Suprapubic skin (tissue), 4 donors: ENCODE results near the gene SYNE2. TPM values are rescaled to one million over a fixed set of nuclear protein-coding genes. Genes with fewer than 3 reads are reported as not detected.

Source experiments
- DNase-seq, 2 donors: peaks; one replicate each; pipeline ENCODE4 v3.0.0-alpha.2; 2019; ENCODE audit warnings: low spot score in 2 of 2
- H3K27ac ChIP-seq: fragments of 200-600 bp; sonication (generic); one replicate; pipeline ENCODE4 v1.5.1; 2019
- H3K27me3 ChIP-seq: fragments of 200-600 bp; sonication (generic); one replicate; pipeline ENCODE4 v1.5.1; 2019
- H3K36me3 ChIP-seq: fragments of 200-600 bp; sonication (generic); one replicate; pipeline ENCODE4 v1.5.1; 2019
- H3K4me1 ChIP-seq: fragments of 200-600 bp; sonication (generic); one replicate; pipeline ENCODE4 v1.5.1; 2019
- H3K4me3 ChIP-seq: fragments of 200-600 bp; sonication (generic); one replicate; pipeline ENCODE4 v1.5.1; 2019; ENCODE audit warnings: mild to moderate bottlenecking
- H3K9me3 ChIP-seq: fragments of 200-600 bp; sonication (generic); one replicate; pipeline ENCODE4 v1.5.1; 2019
- EP300 ChIP-seq: sonication (generic); formaldehyde crosslinking; IDR thresholded peaks from one replicate; pipeline ENCODE4 v1.6.1; 2017; ENCODE audit warnings: antibody characterized with exemption
- POLR2A ChIP-seq, 2 donors: fragments of 450-650 bp; IDR thresholded peaks; one replicate each; pipeline ENCODE4 v1.6.1; 2017; ENCODE audit warnings: antibody characterized with exemption in 2 of 2, mild to moderate bottlenecking in 2 of 2, moderate library complexity in 2 of 2
- POLR2AphosphoS5 ChIP-seq, 3 donors: sonication (generic); formaldehyde crosslinking; IDR thresholded peaks; one replicate each; pipeline ENCODE4 v1.6.1; 2017; ENCODE audit warnings: antibody characterized with exemption in 3 of 3
- WGBS: methylation state at CpG from one replicate; pipeline ENCODE4 v1.1.5; 2018; 5-methylcytosine and 5-hydroxymethylcytosine counted together
- total RNA-seq, 4 donors: library from RNA; depleted of rRNA; stranded (reverse); fragments of >200 nt; gene quantifications; one replicate each; pipeline ENCODE4 v1.1.0, GENCODE V29; 2016
- TF ChIP-seq, protein P1 (sequence below), 2 donors: fragments of 200-600 bp in 1 of 2; fragments of 450-650 bp in 1 of 2; sonication (generic) in 1 of 2; IDR thresholded peaks; one replicate each; pipeline ENCODE4 v1.5.1; 2016 to 2019; ENCODE audit warnings: antibody characterized with exemption in 2 of 2, mild to moderate bottlenecking in 1 of 2, moderate library complexity in 1 of 2

The SYNE2 gene
- total RNA-seq, 4 donors from 2014 or later = 234 to 658 (median 244) TPM

DNA sequence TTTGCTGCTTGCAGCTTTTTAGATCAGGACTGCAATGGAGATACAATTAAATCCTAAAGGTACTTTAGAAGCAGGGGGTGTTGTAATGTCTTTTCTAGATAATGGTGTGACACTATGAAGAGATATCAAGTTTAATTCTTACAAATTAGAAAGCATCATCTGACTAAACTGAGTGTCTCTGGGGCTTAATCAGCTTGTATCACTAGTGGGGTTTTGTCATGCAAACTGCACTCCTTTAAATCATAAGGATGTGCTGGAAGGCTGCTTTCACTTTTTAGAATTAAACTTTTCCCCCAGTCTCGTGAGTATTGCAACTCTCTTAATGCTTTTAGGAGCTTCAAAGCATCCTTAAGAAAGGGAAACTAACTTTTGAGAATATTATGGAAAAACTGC is 222.8 kb downstream of the SYNE2 start:
- H3K27ac ChIP-seq = no peak overlapping the region
- no peak for DNase-seq
- peaks cover 60% of the 10 kb centered on the region for H3K36me3 ChIP-seq
- H3K4me3 ChIP-seq = no peak overlapping the region
- no peaks in the 10 kb centered on the region for H3K27me3 ChIP-seq
- H3K4me1 ChIP-seq = no peaks in the 10 kb centered on the region
- WGBS = 76% methylated on average over 1 of the region's 1 CpG
- TF ChIP-seq, protein P1, sequence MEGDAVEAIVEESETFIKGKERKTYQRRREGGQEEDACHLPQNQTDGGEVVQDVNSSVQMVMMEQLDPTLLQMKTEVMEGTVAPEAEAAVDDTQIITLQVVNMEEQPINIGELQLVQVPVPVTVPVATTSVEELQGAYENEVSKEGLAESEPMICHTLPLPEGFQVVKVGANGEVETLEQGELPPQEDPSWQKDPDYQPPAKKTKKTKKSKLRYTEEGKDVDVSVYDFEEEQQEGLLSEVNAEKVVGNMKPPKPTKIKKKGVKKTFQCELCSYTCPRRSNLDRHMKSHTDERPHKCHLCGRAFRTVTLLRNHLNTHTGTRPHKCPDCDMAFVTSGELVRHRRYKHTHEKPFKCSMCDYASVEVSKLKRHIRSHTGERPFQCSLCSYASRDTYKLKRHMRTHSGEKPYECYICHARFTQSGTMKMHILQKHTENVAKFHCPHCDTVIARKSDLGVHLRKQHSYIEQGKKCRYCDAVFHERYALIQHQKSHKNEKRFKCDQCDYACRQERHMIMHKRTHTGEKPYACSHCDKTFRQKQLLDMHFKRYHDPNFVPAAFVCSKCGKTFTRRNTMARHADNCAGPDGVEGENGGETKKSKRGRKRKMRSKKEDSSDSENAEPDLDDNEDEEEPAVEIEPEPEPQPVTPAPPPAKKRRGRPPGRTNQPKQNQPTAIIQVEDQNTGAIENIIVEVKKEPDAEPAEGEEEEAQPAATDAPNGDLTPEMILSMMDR (IDR thresholded peaks at IDR 0.05) = no peak
- TF ChIP-seq EP300 = no peak
- TF ChIP-seq POLR2A (IDR thresholded peaks at IDR 0.05) = no peak
- TF ChIP-seq POLR2AphosphoS5 (IDR thresholded peaks at IDR 0.05) = no peak
- H3K9me3 ChIP-seq = no peaks in the 10 kb centered on the region

DNA sequence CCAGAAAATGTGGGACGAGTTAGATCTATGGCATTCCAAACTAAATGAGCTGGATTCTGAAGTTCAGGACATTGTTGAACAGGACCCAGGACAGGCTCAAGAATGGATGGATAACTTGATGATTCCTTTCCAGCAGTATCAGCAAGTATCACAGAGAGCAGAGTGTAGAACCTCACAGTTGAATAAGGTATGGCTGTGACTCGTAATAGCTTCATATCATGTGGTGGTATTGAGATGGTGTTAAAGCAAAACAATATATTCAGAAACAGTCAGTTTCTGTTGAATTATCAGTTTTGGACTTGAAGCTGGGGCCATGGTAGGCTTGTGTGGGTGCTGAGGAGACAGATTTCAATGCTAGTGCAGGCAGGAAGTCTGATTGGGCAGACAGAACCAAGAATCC is 227.6 kb downstream of the SYNE2 start:
- Histone ChIP-seq H3K36me3 (peaks cover 62% of the 10 kb centered on the region), H3K27me3 (no peaks in the 10 kb centered on the region), H3K27ac (no peak overlapping the region), H3K4me1 (no peaks in the 10 kb centered on the region), H3K4me3 (no peak overlapping the region), H3K9me3 (no peaks in the 10 kb centered on the region)
- WGBS = 98% methylated on average over 2 of the region's 2 CpGs
- TF ChIP-seq EP300 = no peak
- no peak for TF ChIP-seq POLR2A (IDR thresholded peaks at IDR 0.05)
- TF ChIP-seq POLR2AphosphoS5 (IDR thresholded peaks at IDR 0.05) = no peak
- TF ChIP-seq, protein P1 (IDR thresholded peaks at IDR 0.05) = no peak
- DNase-seq = no peak

DNA sequence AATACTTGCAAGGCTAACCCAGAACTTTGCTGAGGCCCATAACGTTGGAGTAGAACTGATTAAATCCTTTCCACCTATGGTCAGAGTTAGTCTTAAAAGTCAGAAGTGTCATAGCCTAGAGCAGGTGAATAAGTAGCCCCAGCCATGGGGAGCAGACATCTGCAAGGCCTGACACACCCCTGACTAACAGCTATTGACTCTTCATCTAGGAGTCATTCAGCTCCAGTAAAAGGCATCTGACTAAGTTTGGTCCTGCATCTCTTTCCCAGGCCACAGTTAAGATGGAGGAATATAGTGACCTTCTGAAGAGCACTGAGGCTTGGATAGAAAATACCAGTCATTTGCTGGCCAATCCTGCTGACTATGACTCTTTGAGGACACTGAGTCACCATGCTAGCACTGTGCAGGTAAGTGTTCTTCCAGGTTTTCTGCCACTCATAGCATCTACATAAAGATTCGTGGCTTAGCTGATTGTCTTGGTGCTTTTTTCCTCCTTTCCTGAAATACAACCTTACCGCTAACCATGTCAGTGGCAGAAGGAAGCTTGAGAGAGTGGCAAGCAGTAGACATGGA is 228.5 kb downstream of the SYNE2 start:
- H3K36me3 ChIP-seq = peaks cover 62% of the 10 kb centered on the region
- no peak overlapping the region for H3K4me3 ChIP-seq
- no peaks in the 10 kb centered on the region for H3K27me3 ChIP-seq
- TF ChIP-seq, protein P1 (IDR thresholded peaks at IDR 0.05) = no peak
- no peak overlapping the region for H3K27ac ChIP-seq
- 95% methylated on average over 3 of the region's 3 CpGs for WGBS
- H3K9me3 ChIP-seq = no peaks in the 10 kb centered on the region
- no peaks in the 10 kb centered on the region for H3K4me1 ChIP-seq
- DNase-seq = no peak

DNA sequence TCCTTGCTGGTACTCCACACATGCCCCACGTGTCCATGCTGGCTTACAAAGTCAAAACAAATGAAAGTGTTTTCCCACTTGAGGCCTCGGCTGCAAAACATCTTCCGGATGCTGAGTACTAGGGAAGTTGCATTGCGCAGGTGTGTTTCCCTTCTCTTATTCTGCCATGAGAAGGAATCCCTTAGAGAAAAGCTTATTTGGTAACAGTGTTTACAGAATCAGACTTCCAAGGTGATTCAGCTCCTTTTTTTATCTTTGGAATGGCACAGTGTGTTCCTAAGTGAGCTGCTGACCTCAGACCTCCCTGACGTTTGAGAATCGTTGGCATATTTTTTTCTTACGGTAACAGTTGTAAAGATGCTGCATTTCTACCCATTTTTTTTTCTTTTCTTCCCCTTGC is 230.0 kb downstream of the SYNE2 start:
- WGBS = 81% methylated on average over 7 of the region's 7 CpGs
- Histone ChIP-seq H3K9me3 (no peaks in the 10 kb centered on the region), H3K4me1 (no peaks in the 10 kb centered on the region), H3K27me3 (no peaks in the 10 kb centered on the region), H3K27ac (no peak overlapping the region), H3K36me3 (peaks cover 65% of the 10 kb centered on the region), H3K4me3 (no peak overlapping the region)
- no peak for DNase-seq
- peak; percentile 95 for TF ChIP-seq EP300
- TF ChIP-seq POLR2AphosphoS5 (IDR thresholded peaks at IDR 0.05) = no peak
- TF ChIP-seq, protein P1 (IDR thresholded peaks at IDR 0.05) = no peak

DNA sequence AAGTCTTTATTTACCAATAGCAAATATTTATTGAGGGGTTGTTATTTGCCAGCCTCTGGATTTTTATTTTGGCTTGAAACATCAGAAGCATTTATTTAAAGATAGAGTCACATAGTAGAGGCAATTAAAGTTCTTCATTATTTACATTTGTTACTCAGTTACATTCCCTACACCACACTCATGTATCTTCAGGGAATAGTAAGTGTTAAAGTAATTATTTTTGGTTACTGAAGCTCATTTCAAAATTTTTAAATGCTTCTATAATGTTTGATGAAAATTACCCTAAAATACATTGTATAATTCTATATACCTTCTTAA is 235.8 kb downstream of the SYNE2 start:
- TF ChIP-seq POLR2AphosphoS5 (IDR thresholded peaks at IDR 0.05) (no peak), POLR2A (IDR thresholded peaks at IDR 0.05) (no peak), EP300 (no peak)
- TF ChIP-seq, protein P1 (IDR thresholded peaks at IDR 0.05) = no peak
- Histone ChIP-seq H3K27ac (no peak overlapping the region), H3K36me3 (peaks cover 41% of the 10 kb centered on the region), H3K27me3 (no peaks in the 10 kb centered on the region), H3K4me1 (no peaks in the 10 kb centered on the region), H3K9me3 (no peaks in the 10 kb centered on the region), H3K4me3 (no peak overlapping the region)
- DNase-seq = no peak
